GM18502 (cell line): ENCODE results near the gene BSDC1.
"Not testable (repeated sequence)": the region's sequence is repeated elsewhere in the genome, so short reads cannot be mapped to it uniquely, and the experiment has no call there.

Source experiments
- ATAC-seq: cut with Tn5 transposase; IDR thresholded peaks from one replicate; pipeline ENCODE4 v1.9.1; 2021; ENCODE audit warnings: mild to moderate bottlenecking; ENCODE audit not compliant: unreplicated experiment, poor library complexity

The BSDC1 gene

DNA sequence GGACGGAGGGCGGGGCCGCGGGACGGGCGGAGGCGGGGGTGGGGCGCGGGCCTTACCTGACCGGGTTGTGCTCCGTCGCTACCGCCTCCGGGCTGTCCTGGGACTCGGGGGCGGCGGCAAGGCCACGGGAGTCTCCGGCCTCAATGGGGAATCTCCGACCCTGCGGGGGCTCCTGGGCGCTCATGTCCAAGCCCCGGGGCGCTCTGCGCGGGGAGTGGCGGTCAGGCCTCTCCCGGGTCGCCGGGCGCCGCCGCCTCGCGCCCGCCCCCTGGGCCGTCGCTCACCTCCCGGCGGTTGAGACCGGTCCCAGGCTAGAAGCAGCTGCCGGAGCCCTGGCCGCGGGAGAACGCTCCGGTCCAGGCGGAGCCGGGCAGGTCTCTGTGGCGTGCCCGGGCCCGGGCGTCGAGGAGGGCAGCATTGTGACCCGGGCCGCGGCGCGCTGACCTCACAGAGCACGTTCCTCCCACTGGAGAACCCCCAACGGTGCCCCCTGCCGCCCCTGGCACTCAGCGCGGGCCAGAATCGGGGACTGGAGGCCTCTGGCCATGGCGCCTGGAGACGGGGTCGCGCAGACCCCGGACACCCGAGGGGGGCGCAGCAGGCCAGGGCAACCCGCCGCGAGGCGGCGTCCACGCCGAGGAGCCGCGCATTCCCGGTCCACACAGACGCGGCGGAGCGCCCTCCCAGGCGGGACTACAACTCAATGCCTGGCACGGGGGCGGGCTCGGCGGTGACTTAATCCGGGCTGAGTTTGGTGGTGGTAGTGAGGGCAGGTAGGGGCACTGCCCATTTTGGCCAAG, 32.4 kb downstream of the BSDC1 start:
- no peak for ATAC-seq

DNA sequence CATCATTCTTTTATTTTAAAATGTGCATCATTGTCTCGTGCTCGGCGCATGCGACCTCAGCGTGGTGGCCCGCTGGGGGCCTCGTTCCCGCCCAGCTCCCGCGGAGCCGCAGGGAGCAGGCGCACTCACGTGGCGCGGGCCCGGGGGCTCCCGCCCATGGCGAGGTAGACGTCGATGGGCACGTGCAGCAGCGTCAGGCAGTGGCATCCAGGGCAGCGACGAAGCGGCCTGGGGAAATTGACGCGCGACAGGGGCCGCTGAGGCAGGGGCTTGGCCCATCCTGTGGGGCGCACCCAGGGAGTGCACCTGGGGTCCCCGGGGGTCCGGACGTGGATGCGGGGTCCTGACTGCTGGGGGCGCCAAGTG, 33.0 kb downstream of the BSDC1 start:
- ATAC-seq = no peak

DNA sequence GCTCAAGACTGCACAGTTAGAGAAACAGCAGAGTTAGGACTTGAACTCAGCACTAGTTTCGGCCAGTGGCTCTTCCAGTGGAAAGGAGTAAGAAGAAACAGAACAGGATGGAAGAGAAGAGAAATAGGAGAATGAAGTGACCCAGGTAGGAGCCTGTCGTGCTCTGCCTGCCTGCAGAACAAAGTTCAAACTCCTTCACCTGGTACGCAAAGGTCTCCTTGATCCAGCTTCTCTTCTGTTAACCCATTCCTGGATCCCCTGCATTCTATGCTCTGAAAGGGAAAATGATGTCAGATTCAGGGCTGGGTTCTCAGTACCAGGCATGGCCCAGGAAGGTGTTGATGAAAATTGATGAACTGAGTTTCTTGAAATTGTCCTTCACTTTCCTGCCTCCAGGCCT, 35.8 kb downstream of the BSDC1 start:
- ATAC-seq = no peak

DNA sequence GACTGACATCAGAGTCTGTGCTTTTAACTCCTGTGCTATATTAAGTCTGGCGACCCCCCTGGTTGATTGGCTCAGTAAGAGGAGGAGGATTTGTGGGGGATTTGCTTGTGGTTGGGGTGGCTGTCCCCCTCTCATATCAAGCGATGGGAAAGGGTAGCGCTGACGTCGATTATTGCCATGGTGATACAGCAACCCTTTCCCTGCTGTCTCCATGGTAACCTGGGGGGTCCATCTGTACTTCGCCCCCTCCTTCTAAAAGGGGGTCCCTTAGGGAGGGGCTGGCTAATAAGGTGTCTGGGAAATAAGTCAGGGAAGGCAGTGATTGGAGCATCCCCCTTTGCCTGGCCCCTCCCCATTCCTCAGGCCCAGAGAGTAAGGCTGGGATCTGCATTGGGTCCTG, 36.6 kb downstream of the BSDC1 start:
- no peak for ATAC-seq

DNA sequence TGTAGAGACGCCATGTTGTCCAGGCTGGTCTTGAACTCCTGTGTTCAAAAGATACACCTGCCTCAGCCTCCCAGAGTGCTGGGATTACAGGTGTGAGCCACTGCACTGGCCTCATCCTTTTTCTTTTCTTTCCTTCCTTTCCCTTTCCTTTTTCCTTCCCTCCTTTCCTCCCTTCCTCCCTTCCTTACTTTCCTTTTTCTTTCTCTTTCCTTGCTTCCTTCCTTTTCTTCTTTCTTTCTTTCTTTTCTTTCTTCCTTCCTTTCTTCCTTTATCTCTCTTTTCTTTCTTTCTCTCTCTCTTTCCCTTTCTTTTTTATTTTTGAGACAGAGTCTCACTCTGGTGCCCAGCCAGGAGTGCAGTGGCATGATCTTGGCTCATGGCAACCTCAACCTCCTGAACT, 37.8 kb downstream of the BSDC1 start:
- no peak for ATAC-seq

DNA sequence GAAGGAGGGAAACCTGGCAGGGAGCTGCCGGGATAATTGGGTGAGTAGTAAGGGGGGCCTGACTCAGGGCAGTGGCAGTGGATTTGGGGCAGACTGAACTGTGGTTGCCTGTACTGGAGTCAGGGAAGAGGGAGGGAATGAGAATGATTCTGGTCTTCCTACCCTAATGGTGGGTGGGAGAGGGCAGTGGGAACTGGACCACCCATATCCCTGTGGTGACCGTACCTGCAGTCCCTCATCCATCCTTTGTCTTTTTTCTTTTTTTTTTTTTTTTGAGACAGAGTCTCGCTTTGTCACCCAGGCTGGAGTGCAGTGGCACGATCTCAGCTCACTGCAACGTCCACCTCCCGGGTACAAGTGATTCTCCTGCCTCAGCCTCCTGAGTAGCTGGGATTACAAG, 38.5 kb downstream of the BSDC1 start:
- not testable (repeated sequence) for ATAC-seq

DNA sequence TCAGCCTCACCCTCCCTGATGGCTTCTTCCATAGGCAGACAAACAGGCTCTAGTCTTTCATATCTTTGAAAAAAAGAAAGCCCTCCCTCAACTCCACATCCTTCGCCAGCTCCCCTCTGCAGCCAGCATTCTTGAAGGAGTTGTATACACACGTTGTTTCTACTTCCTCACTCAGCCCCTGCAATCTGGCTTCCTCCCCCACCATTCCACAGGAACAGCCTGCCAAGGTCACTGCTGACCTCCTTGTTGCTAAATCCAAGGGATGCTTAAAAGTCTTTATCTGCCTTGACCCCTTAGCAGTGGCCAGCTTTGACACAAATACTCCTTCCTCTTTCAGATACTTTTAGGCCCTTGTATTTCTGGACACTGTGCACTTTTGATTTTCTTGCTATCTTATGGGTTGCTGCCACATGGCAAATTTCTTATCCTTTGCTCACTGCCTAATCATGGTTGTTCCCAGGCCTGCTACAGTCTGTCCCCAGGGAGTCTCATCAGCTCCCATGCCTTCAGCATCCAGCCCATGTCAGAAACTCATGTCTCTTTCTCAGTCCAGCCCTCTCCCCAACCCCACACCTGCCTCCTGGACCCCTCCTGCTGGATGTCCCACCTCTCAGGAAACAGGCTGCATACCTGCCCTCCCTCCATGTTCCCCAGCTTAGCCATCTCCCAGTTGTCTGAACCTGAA, 40.2 kb downstream of the BSDC1 start:
- ATAC-seq = no peak

DNA sequence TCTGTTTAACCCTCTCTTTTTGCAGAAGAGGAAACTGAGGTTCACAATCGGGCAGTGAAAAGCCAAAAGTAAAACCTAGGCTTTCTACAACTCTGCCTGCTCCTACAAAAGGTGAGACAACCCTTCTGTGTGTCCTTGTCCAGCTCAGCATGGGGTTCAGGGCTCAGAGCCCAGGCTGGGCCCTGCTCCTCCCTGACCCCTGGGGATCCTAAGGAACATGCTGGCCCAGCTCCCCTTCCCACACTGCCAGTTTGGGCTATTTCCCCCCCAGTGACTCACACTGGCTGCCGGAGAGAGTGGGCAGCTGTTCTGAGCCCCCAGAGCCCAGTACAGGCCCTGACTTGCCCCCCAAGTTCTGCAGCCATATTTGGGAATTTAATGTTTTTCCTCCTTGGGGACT, 40.8 kb downstream of the BSDC1 start:
- ATAC-seq = no peak

DNA sequence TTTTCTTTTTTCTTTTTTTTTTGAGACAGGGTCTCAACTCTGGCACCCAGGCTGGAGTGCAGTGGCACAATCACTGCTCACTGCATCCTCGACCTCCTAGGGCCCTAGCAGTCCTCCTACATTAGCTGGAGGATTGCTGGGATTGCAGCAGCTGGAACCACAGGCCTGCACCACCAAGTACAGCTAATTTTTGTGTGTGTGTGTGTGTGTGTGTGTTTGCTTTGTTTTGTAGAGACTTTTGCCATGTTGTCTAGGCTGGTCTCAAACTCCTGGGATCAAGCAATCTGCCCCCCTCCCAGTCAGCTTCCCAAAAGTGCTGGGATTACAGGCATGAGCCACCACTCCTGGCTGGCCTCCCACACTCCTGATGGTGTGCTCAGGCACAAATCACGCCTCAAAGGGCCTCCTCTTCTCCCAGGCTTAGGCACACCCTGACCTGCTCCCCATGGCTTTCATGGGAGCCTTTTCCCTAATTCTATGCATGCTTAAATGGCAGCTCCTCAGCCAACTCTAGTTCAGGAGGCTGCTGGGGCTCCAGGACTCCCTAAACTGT, 41.3 kb downstream of the BSDC1 start:
- ATAC-seq = no peak

DNA sequence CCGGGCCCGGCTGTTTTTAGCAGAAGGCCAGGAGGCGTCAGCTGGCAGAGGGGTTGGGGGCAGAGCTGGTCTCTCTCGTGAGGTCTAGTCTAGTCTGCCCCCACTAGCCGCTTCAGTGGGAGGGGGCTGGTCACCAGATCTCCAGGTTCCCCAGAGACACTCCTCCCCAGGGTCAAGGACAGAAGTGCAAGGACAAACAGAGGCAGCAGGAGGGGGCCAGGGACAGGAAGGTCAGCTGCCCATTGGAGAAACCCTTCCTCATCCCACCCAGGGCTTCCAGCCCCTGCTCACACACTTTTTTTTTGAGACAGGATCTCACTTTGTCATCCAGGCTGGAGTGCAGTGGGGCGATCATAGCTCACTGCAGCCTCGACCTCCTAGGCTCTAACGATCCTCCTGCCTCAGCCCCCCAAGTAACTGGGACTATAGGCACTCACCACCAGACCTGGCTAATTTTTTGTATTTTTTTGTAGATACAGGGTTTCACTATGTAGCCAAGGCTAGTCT, 41.9 kb downstream of the BSDC1 start:
- ATAC-seq = no peak

DNA sequence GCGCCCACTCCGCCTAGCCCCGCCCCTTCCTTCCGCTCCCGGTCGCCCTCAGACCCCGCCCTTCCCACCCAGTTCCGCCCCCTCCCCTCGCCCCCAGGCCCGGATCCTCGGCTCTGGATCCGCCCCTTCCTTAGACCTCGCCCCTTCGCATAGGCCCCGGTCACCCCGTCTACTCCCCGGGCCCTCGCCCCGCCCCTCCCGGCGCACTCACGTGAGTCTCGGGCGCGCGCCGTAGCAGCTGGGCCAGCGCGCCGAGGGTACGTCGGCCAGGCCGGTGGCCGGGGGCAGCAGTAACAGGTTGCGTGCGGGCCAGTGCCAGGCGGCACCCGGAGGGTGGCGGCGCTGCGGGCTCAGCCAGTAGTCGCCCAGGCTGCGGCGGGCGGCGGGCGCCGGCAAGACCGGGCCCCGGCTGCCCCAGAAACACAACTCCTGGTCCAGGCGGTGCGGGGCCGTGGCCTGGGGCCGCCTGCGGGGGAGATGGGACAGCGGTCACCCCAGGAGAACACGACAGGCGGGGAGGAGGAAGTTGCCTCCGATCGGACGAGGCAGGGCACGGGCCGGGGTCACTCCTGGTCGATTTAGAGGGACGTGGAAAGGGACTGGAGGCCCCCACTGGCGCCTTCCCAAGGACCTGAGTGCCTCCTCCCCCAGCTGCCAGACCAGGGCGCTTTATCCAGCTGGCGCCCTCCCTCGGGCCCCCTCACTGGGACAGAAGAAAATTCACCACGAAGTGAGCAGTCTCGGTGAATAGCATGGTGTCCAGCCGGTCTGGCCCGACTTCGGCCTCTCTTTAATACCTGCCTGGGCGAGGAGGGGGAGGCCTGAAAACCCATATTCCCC, 42.6 kb downstream of the BSDC1 start:
- ATAC-seq = peak; percentile 88

DNA sequence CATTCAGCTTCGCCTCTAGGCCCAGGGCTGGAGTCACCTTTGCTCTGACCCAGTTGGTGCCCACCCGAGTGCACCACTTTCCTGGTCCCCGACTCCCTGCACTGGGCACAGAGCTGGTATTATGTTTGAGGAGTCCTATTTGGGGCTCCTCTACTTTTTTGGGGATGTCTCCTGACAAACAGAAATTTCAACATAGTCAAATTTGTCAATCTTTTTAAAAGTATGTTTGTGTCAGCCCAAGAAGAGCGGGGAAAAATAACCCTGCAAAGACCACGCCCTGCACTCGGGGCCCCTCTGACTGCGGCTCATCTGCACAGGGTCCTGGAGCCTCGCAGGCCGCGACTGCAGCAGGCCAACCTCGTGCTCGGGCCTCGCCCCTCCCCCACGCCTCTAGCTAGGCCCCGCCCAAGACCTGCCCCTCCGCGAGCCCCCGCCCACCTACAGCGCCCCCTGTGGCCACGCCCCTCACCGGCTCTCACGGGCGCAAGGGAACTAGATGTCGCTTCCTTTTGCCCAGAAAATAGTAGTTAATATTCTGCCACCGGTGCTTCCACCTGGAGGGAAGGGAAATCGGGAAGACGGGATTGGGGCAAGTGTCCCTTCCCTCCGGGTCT, 43.3 kb downstream of the BSDC1 start:
- peak; percentile 40 for ATAC-seq

DNA sequence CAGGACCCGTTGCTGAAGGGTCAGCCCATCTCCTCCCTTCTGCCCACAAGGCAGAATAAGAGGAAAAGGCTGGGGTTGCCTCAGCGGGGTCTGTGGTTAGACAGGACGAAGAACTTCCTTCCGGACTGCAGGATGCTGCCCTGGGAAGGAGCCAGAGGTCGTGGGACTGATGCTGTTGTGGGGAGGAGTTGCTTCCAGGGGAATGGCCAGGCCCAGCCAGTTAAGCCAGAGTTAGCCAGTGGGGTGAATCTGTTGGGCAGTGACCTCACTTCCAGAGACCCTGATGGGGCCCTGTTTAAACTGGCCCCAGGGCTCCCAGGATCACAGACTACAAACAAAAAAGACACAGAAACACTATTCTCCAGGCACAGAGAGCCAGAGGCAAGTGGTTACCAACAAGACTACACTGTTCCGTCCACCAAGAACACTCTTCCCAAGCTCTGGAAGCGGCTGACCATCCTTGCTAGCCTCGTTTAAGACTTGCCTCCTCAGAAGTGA, 45.0 kb downstream of the BSDC1 start:
- no peak for ATAC-seq

DNA sequence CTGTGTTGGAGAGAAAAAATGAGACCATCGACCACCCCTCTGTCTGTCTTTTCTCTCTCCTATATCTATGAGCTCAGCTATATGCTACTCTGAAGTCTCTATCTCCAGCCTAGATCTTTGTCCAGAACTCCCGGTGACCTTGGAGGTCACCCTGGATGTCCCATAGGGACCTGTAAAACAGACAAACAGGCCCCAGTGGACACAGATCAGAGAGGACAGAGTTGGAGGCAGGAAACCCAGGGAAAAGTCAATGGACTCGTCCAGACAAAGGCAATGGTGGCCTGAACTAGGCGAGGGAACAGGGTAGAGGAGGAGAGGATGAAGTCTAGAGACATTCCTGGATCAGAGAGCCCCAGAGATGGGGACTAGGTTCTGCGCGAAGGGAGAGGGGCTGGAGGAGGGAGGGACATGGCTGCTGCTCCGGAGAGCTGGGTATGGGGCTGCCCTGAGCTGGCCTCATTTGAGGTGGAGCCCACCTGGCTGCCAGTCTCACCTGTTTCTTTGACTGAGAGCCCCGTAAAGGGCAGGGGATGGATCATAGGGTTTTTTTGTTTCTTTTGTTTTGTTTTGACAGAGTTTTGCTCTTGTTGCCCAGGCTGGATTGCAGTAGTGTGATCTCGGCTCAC, 47.6 kb downstream of the BSDC1 start:
- no peak for ATAC-seq

DNA sequence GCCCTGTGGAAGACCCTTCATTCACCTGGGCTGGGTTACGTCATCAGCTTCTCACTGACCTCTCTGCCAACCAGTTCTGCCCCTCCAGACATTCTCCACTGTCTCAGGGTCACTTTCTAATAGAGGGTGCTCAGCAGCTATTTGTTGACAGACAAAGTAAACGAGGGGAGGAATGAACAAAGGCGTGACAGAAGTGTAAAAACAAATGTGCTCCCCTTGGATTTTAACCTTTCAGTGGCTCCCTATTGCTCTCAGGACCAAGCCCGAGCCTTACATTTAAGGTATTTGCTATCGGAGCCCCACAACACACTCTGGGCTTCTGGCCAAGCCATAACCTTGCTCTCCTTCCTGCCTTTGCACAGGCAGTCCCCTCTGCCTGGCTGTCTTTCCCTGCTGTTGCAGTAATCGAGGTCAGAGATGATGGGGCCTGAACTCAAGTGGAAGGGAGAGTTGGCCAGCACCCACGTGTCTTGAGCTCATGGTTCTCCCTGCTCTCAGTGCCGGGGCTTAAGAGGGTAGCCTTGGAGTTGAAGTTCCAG, 48.9 kb downstream of the BSDC1 start:
- ATAC-seq = no peak

DNA sequence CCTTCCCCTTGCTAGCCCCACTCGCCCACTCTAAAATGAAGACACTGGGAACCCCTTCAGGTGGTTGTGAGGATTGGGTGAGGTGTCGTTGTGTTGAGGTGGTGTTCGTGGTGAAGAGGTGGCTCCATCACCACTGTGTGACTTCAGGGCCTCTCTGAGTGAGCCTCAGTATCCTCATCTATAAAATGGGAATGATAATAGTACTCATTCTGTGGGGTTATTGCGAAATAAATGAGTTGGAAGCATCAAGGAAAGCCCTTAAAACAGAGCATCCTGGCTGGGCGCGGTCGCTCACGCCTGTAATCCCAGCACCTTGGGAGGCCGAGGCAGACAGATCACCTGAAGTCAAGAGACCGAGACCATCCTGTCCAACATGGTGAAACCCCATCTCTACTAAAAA, 51.5 kb downstream of the BSDC1 start:
- no peak for ATAC-seq

DNA sequence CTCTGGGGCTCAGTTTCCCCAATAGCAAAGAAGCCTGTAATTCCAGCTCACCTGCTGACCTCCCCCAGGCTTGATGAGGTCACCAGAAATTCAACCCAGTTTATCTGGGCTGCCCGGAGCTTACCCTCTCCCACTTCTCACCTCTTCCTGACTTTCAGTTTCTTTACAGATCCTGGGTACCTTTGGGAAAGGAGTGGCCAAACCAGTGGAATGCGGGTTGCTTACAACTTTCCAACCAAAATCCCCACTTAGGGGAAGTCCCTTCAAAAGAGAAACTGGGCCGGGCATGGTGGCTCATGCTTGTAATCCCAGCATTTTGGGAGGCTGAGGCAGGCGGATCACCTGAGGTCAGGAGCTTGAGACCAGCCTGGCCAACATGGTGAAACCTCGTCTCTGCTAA, 52.3 kb downstream of the BSDC1 start:
- ATAC-seq = no peak

DNA sequence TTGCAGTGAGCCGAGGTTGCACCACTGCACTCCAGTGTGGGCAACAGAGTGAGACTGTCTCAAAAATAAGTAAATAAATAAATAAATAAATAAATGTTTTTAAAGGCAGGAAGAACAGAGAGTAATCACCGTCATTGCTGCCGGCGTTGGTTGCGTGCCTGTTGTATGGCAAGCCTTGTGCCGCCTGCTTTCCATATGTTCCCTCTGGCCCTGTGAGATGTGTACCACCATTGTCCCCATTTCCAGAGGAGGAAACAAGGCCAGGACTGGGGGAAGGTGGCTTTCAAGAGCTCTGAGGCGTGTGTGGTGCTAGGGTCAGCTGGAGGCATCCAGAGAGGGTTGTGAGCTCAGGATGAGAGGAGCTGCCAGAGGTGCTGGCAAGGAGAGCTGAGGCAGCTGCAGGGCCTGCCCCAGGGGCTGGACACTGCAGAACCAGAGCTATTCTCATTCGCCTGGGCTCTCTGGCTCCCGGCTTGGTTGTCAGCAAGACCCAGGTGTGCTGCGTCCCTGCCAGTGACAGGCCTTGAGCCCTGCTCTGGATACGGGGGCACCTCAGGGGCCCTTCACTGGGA, 53.0 kb downstream of the BSDC1 start:
- ATAC-seq = no peak

DNA sequence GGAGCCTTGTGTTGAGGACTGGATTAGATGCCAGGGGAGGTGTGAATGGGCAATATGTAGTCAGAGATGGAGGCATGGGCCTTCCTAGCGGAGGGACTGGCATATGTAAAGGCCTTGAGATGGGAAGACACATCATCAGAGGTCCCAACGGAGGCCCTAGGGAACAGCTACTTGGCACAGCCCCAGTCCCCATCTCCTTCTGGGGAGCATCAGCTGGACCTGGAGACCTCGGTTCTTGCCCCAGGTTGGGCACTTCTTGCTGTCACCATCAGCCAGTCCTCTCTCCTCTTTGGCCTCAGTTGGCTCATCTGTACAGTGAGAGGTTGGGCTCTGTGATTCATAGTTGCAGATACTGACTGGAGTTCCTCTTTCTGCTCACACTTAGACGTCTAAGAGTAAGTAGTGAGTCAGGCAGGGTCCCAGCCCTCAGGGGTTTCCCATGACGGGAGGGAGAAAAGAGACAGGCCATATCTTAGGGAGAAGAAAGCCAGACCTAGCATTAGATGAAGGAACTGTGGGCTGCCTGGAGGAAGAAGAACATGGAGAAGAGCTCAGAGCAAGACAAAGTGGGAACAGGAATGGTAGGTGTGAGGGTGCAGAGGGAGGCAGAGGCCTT, 54.8 kb downstream of the BSDC1 start:
- peak; percentile 27 for ATAC-seq
